Neural cell (in vitro differentiated cells): ENCODE results near the gene DGKZ. TPM values are rescaled to one million over a fixed set of nuclear protein-coding genes. Genes with fewer than 3 reads are reported as not detected.

Source experiments
- H2AFZ ChIP-seq: fragments of 200-600, 300-800 bp; sonication (generic), shearing (Covaris generic); 2 replicates; pipeline ENCODE4 v1.6.0; 2014; ENCODE audit warnings: low read depth, mild to moderate bottlenecking, antibody characterized with exemption, low read length, moderate library complexity
- H3F3A ChIP-seq: fragments of 200-600 bp; shearing (Covaris generic); 2 replicates; pipeline ENCODE4 v1.6.1; 2016; ENCODE audit warnings: mild to moderate bottlenecking, moderate library complexity, mixed read lengths, antibody characterized with exemption, low read length; ENCODE audit not compliant: insufficient read depth, poor library complexity, severe bottlenecking
- H3K27ac ChIP-seq: fragments of 200-600, 300-800 bp; sonication (generic), shearing (Covaris generic); 2 replicates; pipeline ENCODE4 v1.5.1; 2014; ENCODE audit warnings: mild to moderate bottlenecking, low read length, moderate library complexity
- H3K27me3 ChIP-seq: fragments of 300-800, 200-600 bp; sonication (generic), shearing (Covaris generic); 2 replicates; pipeline ENCODE4 v1.6.0; 2014; ENCODE audit warnings: mild to moderate bottlenecking, low read depth, low read length, moderate library complexity; ENCODE audit not compliant: insufficient read depth
- H3K36me3 ChIP-seq: fragments of 300-800, 200-600 bp; sonication (generic), shearing (Covaris generic); 2 replicates; pipeline ENCODE4 v1.5.1; 2014; ENCODE audit warnings: mild to moderate bottlenecking, antibody characterized with exemption, low read length, moderate library complexity; ENCODE audit not compliant: insufficient read depth
- H3K4me2 ChIP-seq: fragments of 300-800, 200-600 bp; sonication (generic), shearing (Covaris generic); 2 replicates; pipeline ENCODE4 v1.6.0; 2014; ENCODE audit warnings: mild to moderate bottlenecking, low read length
- H3K4me3 ChIP-seq: fragments of 300-800, 200-600 bp; sonication (generic), shearing (Covaris generic); 2 replicates; pipeline ENCODE4 v1.5.1; 2014; ENCODE audit warnings: mild to moderate bottlenecking, low read length, moderate library complexity
- H3K79me2 ChIP-seq: fragments of 200-600 bp; shearing (Covaris generic); replicated peaks from 2 replicates; pipeline ENCODE4 v1.6.0; 2014; ENCODE audit warnings: mild to moderate bottlenecking, low read length, moderate library complexity; ENCODE audit not compliant: insufficient read depth
- H3K9ac ChIP-seq: fragments of 300-800, 200-600 bp; sonication (generic), shearing (Covaris generic); 2 replicates; pipeline ENCODE4 v1.6.1; 2016; ENCODE audit warnings: mild to moderate bottlenecking, low read length, mixed read lengths
- H3K9me2 ChIP-seq: fragments of 200-600 bp; shearing (Covaris generic); 2 replicates; pipeline ENCODE4 v1.6.1; 2016; ENCODE audit warnings: mild to moderate bottlenecking, low read length, mixed read lengths; ENCODE audit not compliant: insufficient read depth
- H3K9me3 ChIP-seq: fragments of 200-600, 300-800 bp; sonication (generic), shearing (Covaris generic); 2 replicates; pipeline ENCODE4 v1.6.1; 2016; ENCODE audit warnings: mild to moderate bottlenecking, mixed run types, low read length, moderate library complexity, mixed read lengths
- H4K20me1 ChIP-seq: fragments of 200-600 bp; shearing (Covaris generic); 2 replicates; pipeline ENCODE4 v1.6.1; 2016; ENCODE audit warnings: mild to moderate bottlenecking, mixed run types; ENCODE audit not compliant: insufficient read depth
- EP300 ChIP-seq: fragments of 450-650 bp; conservative IDR thresholded peaks from 2 replicates; pipeline ENCODE4 v1.6.1; 2014; ENCODE audit warnings: antibody characterized with exemption, mild to moderate bottlenecking, moderate library complexity; ENCODE audit not compliant: poor library complexity, severe bottlenecking
- MXI1 ChIP-seq: fragments of 450-650 bp; conservative IDR thresholded peaks from 2 replicates; pipeline ENCODE4 v1.6.1; 2014; ENCODE audit warnings: antibody characterized with exemption, mild to moderate bottlenecking; ENCODE audit not compliant: poor library complexity, severe bottlenecking
- REST ChIP-seq: IDR thresholded peaks from 2 replicates; pipeline ENCODE4 v1.6.1; 2012; ENCODE audit warnings: borderline replicate concordance
- SMC3 ChIP-seq: fragments of 450-650 bp; conservative IDR thresholded peaks from 2 replicates; pipeline ENCODE4 v1.6.1; 2014; ENCODE audit warnings: antibody characterized with exemption, mild to moderate bottlenecking, moderate library complexity; ENCODE audit not compliant: poor library complexity
- TAF1 ChIP-seq: IDR thresholded peaks from 2 replicates; pipeline ENCODE4 v1.6.1; 2012; ENCODE audit warnings: low read depth
- polyA plus RNA-seq: library from polyadenylated mRNA; depleted of rRNA; stranded (reverse); fragments of >200 nt; gene quantifications from 2 replicates; pipeline ENCODE4 v1.2.3, GENCODE V29; 2014
- TF ChIP-seq, protein P1 (sequence below): fragments of 450-650 bp; IDR thresholded peaks from 2 replicates; pipeline ENCODE4 v1.5.1; 2014; ENCODE audit warnings: antibody characterized with exemption, mild to moderate bottlenecking, moderate library complexity; ENCODE audit not compliant: poor library complexity, severe bottlenecking

Gene DGKZ
- polyA plus RNA-seq, 1 donor from 2014 or later: 55.7 TPM

- no peaks in the 10 kb centered on the region for H4K20me1 ChIP-seq
- no peak overlapping the region for H2AFZ ChIP-seq
- no peak for TF ChIP-seq MXI1
- TF ChIP-seq, protein P1, sequence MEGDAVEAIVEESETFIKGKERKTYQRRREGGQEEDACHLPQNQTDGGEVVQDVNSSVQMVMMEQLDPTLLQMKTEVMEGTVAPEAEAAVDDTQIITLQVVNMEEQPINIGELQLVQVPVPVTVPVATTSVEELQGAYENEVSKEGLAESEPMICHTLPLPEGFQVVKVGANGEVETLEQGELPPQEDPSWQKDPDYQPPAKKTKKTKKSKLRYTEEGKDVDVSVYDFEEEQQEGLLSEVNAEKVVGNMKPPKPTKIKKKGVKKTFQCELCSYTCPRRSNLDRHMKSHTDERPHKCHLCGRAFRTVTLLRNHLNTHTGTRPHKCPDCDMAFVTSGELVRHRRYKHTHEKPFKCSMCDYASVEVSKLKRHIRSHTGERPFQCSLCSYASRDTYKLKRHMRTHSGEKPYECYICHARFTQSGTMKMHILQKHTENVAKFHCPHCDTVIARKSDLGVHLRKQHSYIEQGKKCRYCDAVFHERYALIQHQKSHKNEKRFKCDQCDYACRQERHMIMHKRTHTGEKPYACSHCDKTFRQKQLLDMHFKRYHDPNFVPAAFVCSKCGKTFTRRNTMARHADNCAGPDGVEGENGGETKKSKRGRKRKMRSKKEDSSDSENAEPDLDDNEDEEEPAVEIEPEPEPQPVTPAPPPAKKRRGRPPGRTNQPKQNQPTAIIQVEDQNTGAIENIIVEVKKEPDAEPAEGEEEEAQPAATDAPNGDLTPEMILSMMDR: no peak
- no peak for TF ChIP-seq TAF1
- TF ChIP-seq REST: no peak
- no peaks in the 10 kb centered on the region for H3F3A ChIP-seq
- no peaks in the 10 kb centered on the region for H3K27me3 ChIP-seq
- no peaks in the 10 kb centered on the region for H3K9me2 ChIP-seq
- no peaks in the 10 kb centered on the region for H3K36me3 ChIP-seq
- no peaks in the 10 kb centered on the region for H3K79me2 ChIP-seq
- H3K4me3 ChIP-seq: no peak overlapping the region
- H3K9me3 ChIP-seq: no peaks in the 10 kb centered on the region
- no peak overlapping the region for H3K4me2 ChIP-seq
- no peak overlapping the region for H3K27ac ChIP-seq
- no peak overlapping the region for H3K9ac ChIP-seq
These were observed 47.8 kb upstream of the DGKZ start for GRCh38 chr11:46299451-46299961.

DNA sequence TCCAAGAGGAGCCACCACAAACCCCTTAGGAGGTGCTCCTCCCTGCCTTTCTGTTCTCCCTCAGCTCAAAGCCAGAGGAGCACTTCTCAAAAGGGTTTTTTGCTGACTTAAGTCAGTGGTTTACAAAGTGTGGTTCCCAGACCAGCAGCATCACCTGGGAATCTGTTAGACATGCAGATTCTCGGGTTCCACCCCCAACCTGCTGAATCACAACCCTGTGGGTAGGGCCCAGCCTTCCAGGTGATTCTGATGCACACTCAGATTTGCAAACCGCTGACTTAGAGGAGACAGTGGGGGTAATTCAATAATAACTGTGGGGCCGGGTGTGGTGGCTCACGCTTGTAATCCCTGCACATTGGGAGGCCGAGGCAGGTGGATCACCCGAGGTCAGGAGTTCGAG is 47.0 kb upstream of the DGKZ start:
- Histone ChIP-seq H3K4me2 (no peak overlapping the region), H3K9me3 (no peaks in the 10 kb centered on the region), H3K27ac (no peak overlapping the region), H4K20me1 (no peaks in the 10 kb centered on the region), H3K79me2 (no peaks in the 10 kb centered on the region), H3K9ac (no peak overlapping the region), H3K4me3 (no peak overlapping the region), H3K27me3 (no peaks in the 10 kb centered on the region), H3K36me3 (no peaks in the 10 kb centered on the region), H3K9me2 (no peaks in the 10 kb centered on the region), H2AFZ (no peak overlapping the region), H3F3A (no peaks in the 10 kb centered on the region)
- TF ChIP-seq SMC3 (no peak), EP300 (no peak), REST (no peak)
